GM19468 (cell line): ENCODE data around the gene DDX5.

Experiments used
- ATAC-seq: cut with Tn5 transposase; IDR thresholded peaks from one replicate; pipeline ENCODE4 v1.9.1; 2021; ENCODE audit warnings: mild to moderate bottlenecking, moderate library complexity, moderate number of reproducible peaks; ENCODE audit not compliant: unreplicated experiment; ENCODE audit errors: extremely low read depth

The DDX5 gene

GRCh38 chr17:64455993-64456885, 49.9 kb downstream of the DDX5 start:
- no peak for ATAC-seq

DNA sequence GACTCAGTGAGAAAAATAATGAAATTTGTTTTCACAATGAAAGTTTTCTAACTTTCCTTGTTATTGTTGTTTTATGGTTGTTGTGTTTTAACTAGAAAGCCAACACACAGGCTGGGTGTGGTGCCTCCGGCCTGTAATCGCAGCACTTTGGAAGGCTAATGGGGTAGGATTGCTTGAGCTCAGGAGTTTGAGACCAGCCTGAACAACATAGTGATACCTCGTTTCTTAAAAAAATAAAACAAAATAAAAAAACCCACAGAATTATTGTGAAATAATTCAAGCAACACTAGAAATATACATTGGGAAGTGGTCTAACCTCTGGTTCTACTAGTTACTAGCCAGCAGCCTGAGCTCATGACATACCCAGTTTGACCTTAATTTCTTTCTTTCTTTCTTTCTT, 56.5 kb downstream of the DDX5 start:
- no peak for ATAC-seq

- no peak for ATAC-seq
Measured at GRCh38 chr17:64448665-64449512, 57.2 kb downstream of the DDX5 start, which contains the start of gene MILR1. Gene MILR1, plus strand, starts transcription at chr17:64449115. Its CDS starts 54 bp downstream, at chr17:64449169.
